Right lobe of liver (tissue), 6 donors: ENCODE measurements around the gene CDH12. TPM values are rescaled to one million over a fixed set of nuclear protein-coding genes. Genes with fewer than 3 reads are reported as not detected.

Experiments
- ATAC-seq, 4 donors: fragments of 200-7000 bp; cut with Tn5 transposase; one replicate each; pipeline ENCODE4 v1.9.1; 2020; ENCODE audit warnings: mild to moderate bottlenecking in 4 of 4, moderate library complexity in 4 of 4
- DNase-seq, 3 donors: peaks; one replicate each; pipeline ENCODE4 v3.0.0-alpha.2; 2020
- H3K27ac ChIP-seq, 3 donors: fragments of 200-600 bp; one replicate each; pipeline ENCODE4 v1.8.0; 2022
- H3K27me3 ChIP-seq, 2 donors: fragments of 200-600 bp; one replicate each; pipeline ENCODE4 v1.8.0; 2022
- H3K36me3 ChIP-seq, 4 donors: fragments of 200-600 bp; sonication (generic) in 1 of 4; one replicate each; pipeline versions ENCODE4 v1.5.1 to v1.8.0; 2017 to 2022; ENCODE audit warnings: control low read depth in 1 of 4
- H3K4me1 ChIP-seq, 4 donors: fragments of 200-600 bp; sonication (generic) in 1 of 4; one replicate each; pipeline versions ENCODE4 v1.5.1 to v1.8.0; 2017 to 2022; ENCODE audit warnings: control low read depth in 1 of 4
- H3K4me3 ChIP-seq, 3 donors: fragments of 200-600 bp; one replicate each; pipeline ENCODE4 v1.8.0; 2022
- H3K9me3 ChIP-seq, 4 donors: fragments of 200-600 bp; sonication (generic) in 1 of 4; one replicate each; pipeline versions ENCODE4 v1.5.1 to v1.8.0; 2017 to 2022; ENCODE audit warnings: control low read depth in 1 of 4
- POLR2A ChIP-seq: fragments of 450-650 bp; IDR thresholded peaks from one replicate; pipeline ENCODE4 v1.6.1; 2017; ENCODE audit warnings: antibody characterized with exemption, mild to moderate bottlenecking
- WGBS: methylation state at CpG from one replicate; pipeline ENCODE4 v1.1.6; 2018; ENCODE audit warnings: low coverage, low lambda C conversion rate; ENCODE audit not compliant: insufficient coverage; ENCODE audit errors: missing lambda C conversion rate; 5-methylcytosine and 5-hydroxymethylcytosine counted together
- intact Hi-C, 2 donors: fragments of 100-400 bp; cut with DNase I; formaldehyde crosslinking; loops; one replicate each; pipeline versions ENCODE4 v1.11.2 to v1.14.1; 2022
- total RNA-seq, 6 experiments: library from RNA; depleted of rRNA in 2 of 6; stranded (reverse); fragments of >200 nt in 2 of 6; fragmentation: NEBNext Ultra II Directional in 3 of 6; extraction: Animal tissue kit (Norgen Biotek cat#: 25700) in 3 of 6; gene quantifications; one replicate each; pipeline versions ENCODE4 v1.1.0 to v1.2.4, GENCODE V29; 2016 to 2023
- TF ChIP-seq, protein P1 (sequence below), 4 donors: fragments of 200-600 bp in 3 of 4; fragments of 450-650 bp in 1 of 4; IDR thresholded peaks; one replicate each; pipeline versions ENCODE4 v1.5.1 to v1.8.0; 2016 to 2022; ENCODE audit warnings: antibody characterized with exemption in 4 of 4, mild to moderate bottlenecking in 2 of 4
- donor health status: DM: no; HTN: yes; CAD: no.
- donor health status: DM: no; HTN: no; CAD: no.
- donor health status: DM: no; HTN: no; CAD: no.
- donor health status: DM: no; HTN: yes; CAD: no.
- donor health status: DM: no; HTN: yes; CAD: no.

The CDH12 gene
- total RNA-seq, 6 experiments from 2014 or later = 0.42 to 1.0 (median 0.77) TPM; not detected in 3

DNA sequence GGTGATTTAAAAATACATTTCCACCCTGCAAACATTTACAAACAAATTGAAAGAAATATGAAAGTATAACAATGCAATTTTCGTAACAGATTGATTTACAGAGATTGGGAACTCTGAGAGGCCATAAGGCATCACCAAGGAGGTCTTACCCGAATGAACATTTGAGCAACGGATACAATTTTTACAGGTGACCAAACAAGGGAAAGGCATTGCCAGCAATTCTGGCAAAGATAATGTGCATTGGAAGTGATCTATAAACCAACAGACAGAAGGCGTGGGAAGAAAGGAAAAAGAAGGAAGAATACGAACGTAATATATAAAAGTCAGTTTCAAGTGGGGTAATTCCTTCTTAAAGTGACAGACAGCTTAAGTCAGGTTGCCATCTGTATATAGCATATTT, 295.9 kb downstream of the CDH12 start:
- WGBS = 51% methylated on average over 6 of the region's 6 CpGs
- TF ChIP-seq, protein P1, sequence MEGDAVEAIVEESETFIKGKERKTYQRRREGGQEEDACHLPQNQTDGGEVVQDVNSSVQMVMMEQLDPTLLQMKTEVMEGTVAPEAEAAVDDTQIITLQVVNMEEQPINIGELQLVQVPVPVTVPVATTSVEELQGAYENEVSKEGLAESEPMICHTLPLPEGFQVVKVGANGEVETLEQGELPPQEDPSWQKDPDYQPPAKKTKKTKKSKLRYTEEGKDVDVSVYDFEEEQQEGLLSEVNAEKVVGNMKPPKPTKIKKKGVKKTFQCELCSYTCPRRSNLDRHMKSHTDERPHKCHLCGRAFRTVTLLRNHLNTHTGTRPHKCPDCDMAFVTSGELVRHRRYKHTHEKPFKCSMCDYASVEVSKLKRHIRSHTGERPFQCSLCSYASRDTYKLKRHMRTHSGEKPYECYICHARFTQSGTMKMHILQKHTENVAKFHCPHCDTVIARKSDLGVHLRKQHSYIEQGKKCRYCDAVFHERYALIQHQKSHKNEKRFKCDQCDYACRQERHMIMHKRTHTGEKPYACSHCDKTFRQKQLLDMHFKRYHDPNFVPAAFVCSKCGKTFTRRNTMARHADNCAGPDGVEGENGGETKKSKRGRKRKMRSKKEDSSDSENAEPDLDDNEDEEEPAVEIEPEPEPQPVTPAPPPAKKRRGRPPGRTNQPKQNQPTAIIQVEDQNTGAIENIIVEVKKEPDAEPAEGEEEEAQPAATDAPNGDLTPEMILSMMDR (IDR thresholded peaks at IDR 0.05) = no peak
- TF ChIP-seq POLR2A = no peak
- H3K36me3 ChIP-seq = no peaks in the 10 kb centered on the region
- no peak for ATAC-seq
- H3K4me1 ChIP-seq = no peaks in the 10 kb centered on the region
- H3K27ac ChIP-seq = no peak overlapping the region
- H3K9me3 ChIP-seq = no peaks in the 10 kb centered on the region
- intact Hi-C loops = no loop called here
- no peak overlapping the region for H3K4me3 ChIP-seq
- DNase-seq = no peak
- no peaks in the 10 kb centered on the region for H3K27me3 ChIP-seq

DNA sequence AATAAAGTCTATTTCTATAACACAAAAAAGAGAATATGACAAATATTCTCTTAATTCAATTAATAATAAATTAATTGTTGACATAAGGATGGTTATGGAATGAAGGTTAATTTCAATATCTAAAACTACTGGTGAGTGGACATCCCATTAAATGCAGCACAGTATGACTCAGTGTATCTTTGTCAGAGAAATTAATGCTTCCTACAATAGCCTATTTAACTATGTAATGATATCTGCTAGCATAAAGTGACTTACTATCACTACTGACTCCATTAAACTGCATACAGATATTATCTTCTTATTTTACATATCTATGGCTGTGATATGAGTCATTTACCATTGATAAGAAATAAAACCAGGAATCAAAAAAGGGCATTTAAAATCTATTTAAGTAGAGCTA, 298.7 kb downstream of the CDH12 start:
- Histone ChIP-seq H3K4me1 (no peaks in the 10 kb centered on the region), H3K36me3 (no peaks in the 10 kb centered on the region), H3K27ac (no peak overlapping the region), H3K4me3 (no peak overlapping the region), H3K9me3 (no peaks in the 10 kb centered on the region), H3K27me3 (no peaks in the 10 kb centered on the region)
- TF ChIP-seq, protein P1 (IDR thresholded peaks at IDR 0.05) = no peak
- TF ChIP-seq POLR2A = no peak
- no peak for DNase-seq
- intact Hi-C loops = no loop called here
- ATAC-seq = no peak

DNA sequence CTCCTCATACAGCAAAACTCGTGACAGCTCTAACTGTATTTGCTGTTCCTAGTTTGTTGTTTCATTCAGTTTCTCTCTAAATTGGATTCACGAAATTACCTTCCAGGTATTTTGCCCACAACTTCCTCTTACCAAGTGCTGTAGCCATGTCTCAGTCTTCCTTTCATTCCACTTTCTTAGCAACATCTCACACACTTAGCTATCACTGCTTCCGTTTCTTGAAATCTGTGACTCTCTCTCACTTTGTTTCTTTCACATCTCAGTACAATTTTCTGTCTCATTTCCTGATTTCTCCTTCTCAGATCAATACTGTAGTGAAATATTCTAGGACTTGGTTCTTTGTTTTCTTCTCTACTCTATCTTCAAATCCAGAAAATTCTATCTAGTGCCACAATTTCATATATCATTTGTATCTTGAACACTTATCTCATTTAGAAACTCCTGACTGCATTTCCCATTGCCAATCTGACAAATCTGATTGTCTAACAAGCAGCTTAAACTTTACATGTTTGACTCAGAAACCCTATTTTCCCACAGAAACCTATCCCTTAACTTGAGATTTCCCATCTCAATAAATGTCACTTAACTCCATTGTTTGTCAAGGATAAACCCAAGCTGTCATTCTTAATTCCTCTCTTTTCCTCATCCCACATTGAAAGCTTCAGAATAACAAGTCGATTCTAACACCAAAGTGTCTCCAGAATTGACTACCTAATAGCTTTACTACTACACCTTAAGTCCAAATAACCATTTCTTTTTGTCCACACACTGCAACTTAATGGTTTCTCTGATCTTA, 303.1 kb downstream of the CDH12 start:
- Histone ChIP-seq H3K4me3 (no peak overlapping the region), H3K27me3 (no peaks in the 10 kb centered on the region), H3K27ac (no peak overlapping the region), H3K4me1 (no peaks in the 10 kb centered on the region), H3K36me3 (no peaks in the 10 kb centered on the region), H3K9me3 (no peaks in the 10 kb centered on the region)
- intact Hi-C loops = no loop called here
- WGBS = 30% methylated on average over 4 of the region's 4 CpGs
- TF ChIP-seq, protein P1 (IDR thresholded peaks at IDR 0.05) = no peak
- no peak for TF ChIP-seq POLR2A
- DNase-seq (no peak), ATAC-seq (no peak)

DNA sequence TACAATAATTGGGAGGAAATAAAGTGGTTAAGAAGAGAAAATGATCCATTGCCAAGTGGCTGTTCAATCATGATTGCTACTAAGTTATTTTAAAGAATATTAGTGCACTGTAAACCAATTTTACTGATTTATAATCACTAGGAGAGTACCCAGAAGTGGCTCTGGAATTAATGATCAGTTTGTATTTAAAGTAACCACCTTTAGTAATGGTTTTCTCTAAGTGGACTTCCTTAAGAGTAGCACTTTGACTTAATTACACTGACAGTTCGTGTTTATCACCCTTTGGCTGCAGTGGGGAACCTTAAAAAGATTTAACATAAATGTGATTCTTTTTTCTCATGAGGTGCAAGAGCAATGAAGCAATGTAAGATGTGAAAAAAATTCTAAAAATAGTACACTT, 310.8 kb downstream of the CDH12 start:
- no peaks in the 10 kb centered on the region for H3K4me1 ChIP-seq
- no peaks in the 10 kb centered on the region for H3K27me3 ChIP-seq
- TF ChIP-seq, protein P1 (IDR thresholded peaks at IDR 0.05) = no peak
- no peak for TF ChIP-seq POLR2A
- 20% methylated on average over 1 of the region's 1 CpG for WGBS
- ATAC-seq (no peak), DNase-seq (no peak)
- H3K27ac ChIP-seq = no peak overlapping the region
- H3K9me3 ChIP-seq = no peaks in the 10 kb centered on the region
- no peaks in the 10 kb centered on the region for H3K36me3 ChIP-seq
- no peak overlapping the region for H3K4me3 ChIP-seq
- intact Hi-C loops = no loop called here
